Fibroblast of the conjunctiva (primary cell): ENCODE data around the gene EPHA5.

Experiments used
- DNase-seq: peaks from one replicate; pipeline ENCODE4 v3.0.0-alpha.2; 2010; ENCODE audit warnings: low read depth

EPHA5 gene

GRCh38 chr4:65670331-65671031, at the start of gene EPHA5:
Gene EPHA5 (minus strand): TSS chr4:65670489. CDS start chr4:65669742, 747 bp downstream.
- DNase-seq = peak; percentile 29

- DNase-seq = no peak
These were observed 49.3 kb upstream of the EPHA5 start for GRCh38 chr4:65719635-65720034.

GRCh38 chr4:65698631-65699030, 28.3 kb upstream of the EPHA5 start:
- DNase-seq = no peak

GRCh38 chr4:65696436-65696835, 26.1 kb upstream of the EPHA5 start:
- DNase-seq = no peak

- no peak for DNase-seq
These were observed 1.1 kb upstream of the EPHA5 start for GRCh38 chr4:65671372-65671771.

- no peak for DNase-seq
These were observed 314 bp downstream of the EPHA5 start for GRCh38 chr4:65670020-65670330.

GRCh38 chr4:65669111-65670019, 924 bp downstream of the EPHA5 start:
- DNase-seq = no peak

- DNase-seq = no peak
These were observed 1.8 kb downstream of the EPHA5 start for GRCh38 chr4:65668201-65669089.

GRCh38 chr4:65667506-65668041, 2.7 kb downstream of the EPHA5 start:
- no peak for DNase-seq

- DNase-seq = no peak
These were observed 4.3 kb downstream of the EPHA5 start for GRCh38 chr4:65665771-65666523.

- DNase-seq = no peak
These were observed 8.8 kb downstream of the EPHA5 start for GRCh38 chr4:65661471-65661870.

GRCh38 chr4:65658117-65658516, 12.2 kb downstream of the EPHA5 start:
- no peak for DNase-seq

- no peak for DNase-seq
These were observed 14.3 kb downstream of the EPHA5 start for GRCh38 chr4:65656008-65656407.

- no peak for DNase-seq
These were observed 15.3 kb downstream of the EPHA5 start for GRCh38 chr4:65654976-65655375.

GRCh38 chr4:65653740-65654361, 16.4 kb downstream of the EPHA5 start:
- no peak for DNase-seq

GRCh38 chr4:65651751-65652150, 18.5 kb downstream of the EPHA5 start:
- no peak for DNase-seq

GRCh38 chr4:65651031-65651430, 19.3 kb downstream of the EPHA5 start:
- no peak for DNase-seq

- no peak for DNase-seq
These were observed 24.2 kb downstream of the EPHA5 start for GRCh38 chr4:65646136-65646535.

GRCh38 chr4:65645185-65645584, 25.1 kb downstream of the EPHA5 start:
- DNase-seq = no peak

- no peak for DNase-seq
These were observed 35.1 kb downstream of the EPHA5 start for GRCh38 chr4:65635051-65635821.
